ENCODE data around the gene SCUBE3.

The SCUBE3 gene

DNA sequence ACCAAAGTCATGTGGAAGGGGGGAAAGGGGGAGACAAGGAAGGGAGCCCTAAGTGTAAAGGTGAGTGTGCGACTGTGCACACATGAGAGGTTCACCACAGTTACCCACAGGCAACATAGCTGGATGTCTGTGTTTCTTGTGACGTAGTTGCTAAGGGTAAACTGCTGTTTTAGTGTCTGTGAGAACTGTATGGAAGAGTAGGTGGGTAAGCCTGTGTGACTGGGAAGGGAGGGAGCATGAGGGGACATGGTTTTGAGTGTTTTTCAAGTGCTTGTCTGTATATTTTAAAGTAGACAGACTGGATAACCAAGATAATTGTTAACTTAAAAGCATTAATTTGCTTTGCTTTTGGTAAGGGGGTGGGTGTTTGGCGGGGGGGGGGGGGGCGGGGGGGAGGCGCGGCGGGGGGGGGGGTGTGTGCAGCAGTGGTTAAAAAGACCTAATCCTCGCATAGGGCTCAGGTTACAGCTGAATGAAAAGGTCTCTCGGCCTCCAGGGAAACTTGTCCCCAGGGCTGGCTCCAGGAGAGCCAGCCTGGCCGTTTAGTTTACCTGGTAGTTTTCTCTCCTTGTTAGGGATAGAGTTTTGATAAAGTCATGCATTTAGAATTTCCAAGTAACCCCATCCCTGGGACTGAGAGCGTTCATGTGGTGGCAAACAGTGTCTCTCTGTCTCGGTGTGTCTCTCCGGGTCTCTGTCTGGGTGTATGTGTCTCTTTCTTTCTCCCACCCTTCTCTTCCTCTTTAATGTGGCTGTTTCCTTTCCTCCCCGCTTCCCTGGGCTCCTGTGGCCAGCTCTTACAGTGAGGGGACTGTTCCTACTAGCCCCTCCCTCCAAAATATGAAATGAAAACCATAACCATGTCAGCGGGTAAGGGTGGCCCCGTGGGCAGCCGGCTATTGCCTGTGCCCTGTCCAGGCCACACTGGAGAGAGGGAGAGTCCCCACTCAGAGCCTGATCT is 3.4 kb downstream of the SCUBE3 start:
- no peak for DNase-seq (ENCODE audit: extremely low spot score)
- no peak for TF ChIP-seq CTCF (IDR thresholded peaks at IDR 0.05; ENCODE audit: control extremely low read depth, extremely low read depth, low read depth, missing control alignments)
- CTCF ChIA-PET: interaction anchor here (3.4 to 5.1 kb wide), 3 partner anchors 11 to 23 kb away, joined by 23 to 43 read pairs (median 23); no protein-coding TSS in a partner anchor
- POLR2A ChIA-PET: no interaction called here

DNA sequence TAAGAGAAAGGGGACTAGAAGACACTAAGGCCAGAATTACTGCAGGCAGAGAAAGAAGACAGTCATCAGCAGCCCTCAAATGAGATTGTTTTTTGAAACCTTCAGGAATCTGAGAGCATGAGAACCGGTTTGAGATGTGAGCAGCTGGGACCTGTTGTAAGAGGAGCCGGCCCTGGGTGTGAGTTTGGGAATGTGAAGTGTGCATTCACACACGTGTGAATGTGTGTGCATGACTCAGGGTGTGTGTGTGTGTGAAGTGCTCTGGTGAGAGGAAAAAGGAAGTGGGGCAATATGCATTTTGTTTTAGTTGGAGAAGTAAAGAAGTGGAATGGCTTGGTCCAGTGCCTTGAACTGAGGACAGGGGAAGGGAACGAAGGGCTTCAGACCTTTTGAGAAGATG is 4.3 kb downstream of the SCUBE3 start:
- no peak for TF ChIP-seq CTCF (IDR thresholded peaks at IDR 0.05; ENCODE audit: control extremely low read depth, extremely low read depth, low read depth, missing control alignments)
- ChIA-PET POLR2A (no interaction called here), CTCF (interaction anchor here (5.1 to 7.1 kb wide), 2 partner anchors 11 to 22 kb away, joined by 43 read pairs; no protein-coding TSS in a partner anchor)
- DNase-seq (ENCODE audit: extremely low spot score): no peak

GRCh38 chr6:35218456-35218855 is 4.7 kb downstream of the SCUBE3 start:
- DNase-seq (ENCODE audit: extremely low spot score): no peak
- TF ChIP-seq CTCF (IDR thresholded peaks at IDR 0.05; ENCODE audit: control extremely low read depth, extremely low read depth, low read depth, missing control alignments): no peak
- CTCF ChIA-PET: interaction anchor here (5.1 to 7.1 kb wide), 2 partner anchors 12 to 21 kb away, joined by 43 read pairs; no protein-coding TSS in a partner anchor
- POLR2A ChIA-PET: no interaction called here

DNA sequence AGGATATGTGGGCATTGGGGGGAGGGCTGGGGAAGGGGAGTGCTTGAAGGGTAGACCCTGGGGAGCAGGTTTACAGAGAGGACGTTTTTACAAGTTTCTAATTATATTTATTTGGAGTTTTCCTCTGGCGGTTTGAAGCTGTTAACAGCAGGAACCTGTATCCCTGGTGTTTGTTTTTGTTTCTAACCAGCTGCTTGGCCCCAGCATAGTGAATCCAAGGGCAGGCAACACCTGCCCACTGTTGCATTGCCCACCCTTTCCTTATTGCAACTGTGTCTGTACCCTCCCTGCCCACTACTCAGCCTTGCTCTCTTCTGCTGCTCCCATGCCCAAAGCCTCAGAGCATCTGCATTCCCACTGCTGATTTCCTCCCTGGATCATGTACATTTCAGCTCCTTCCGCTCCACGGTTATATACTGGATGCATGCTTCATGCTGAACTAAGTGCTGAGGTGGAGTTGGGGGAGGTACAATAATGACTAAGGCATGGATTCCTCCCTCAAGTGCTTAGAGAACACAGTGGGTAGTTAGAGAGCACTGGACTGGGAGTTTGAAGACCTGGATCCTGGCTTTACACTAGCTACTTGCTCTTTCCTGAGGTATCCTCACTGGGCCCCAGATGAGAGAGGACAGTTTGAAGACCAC is 6.0 kb downstream of the SCUBE3 start:
- POLR2A ChIA-PET: no interaction called here
- DNase-seq (ENCODE audit: extremely low spot score): no peak
- CTCF ChIA-PET: interaction anchor here (0.9 to 7.1 kb wide), 4 partner anchors 11 to 21 kb away, joined by 3 to 43 read pairs (median 29); no protein-coding TSS in a partner anchor

DNA sequence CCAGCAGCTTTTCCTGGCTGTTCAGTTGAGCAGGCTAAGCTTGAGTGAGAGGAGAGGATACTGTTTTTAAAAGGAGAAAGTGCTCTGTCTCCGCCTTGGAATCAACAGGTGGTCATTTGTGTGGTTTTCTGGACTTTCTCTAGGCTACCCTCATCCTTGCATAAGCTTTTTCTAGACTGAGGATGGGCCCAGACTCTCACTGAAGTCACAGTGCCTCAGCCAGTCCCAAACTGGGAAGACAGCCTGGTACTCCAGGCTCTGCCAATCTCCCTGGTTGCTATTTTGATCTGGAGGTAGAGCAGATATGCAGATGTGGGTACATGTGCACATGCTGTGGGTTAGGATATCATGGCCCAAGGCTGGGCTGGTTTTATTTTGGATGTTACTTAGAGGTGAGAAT is 7.0 kb downstream of the SCUBE3 start:
- ChIA-PET POLR2A (no interaction called here), CTCF (interaction anchor here (0.9 to 7.1 kb wide), 5 partner anchors 10 to 22 kb away, joined by 3 to 43 read pairs (median 15); no protein-coding TSS in a partner anchor)
- no peak for TF ChIP-seq CTCF (IDR thresholded peaks at IDR 0.05; ENCODE audit: control extremely low read depth, extremely low read depth, low read depth, missing control alignments)
- no peak for DNase-seq (ENCODE audit: extremely low spot score)

More for the DNA sequence above, 6.0 kb downstream of the SCUBE3 start:
- TF ChIP-seq CTCF (IDR thresholded peaks at IDR 0.05; ENCODE audit: control extremely low read depth, extremely low read depth, low read depth, missing control alignments): no peak

DNA sequence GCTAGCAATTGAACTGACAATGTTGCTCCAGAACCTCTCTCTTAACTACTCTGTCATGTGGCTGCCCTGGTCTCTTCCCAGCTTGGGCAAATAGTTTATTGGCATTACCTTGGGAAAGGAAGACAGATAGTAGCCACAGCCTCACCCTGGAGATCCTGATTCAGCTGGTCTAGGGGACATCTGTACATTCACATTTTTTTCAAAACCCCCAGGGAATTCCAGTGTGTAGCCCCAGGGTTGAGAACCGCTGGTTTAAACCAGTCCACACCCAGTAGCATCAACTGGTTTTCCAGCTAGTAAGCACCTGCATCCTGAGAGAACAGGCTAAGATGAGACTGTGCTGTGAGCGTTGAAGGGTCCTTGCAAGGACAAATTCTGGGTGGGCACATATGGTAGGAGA is 9.6 kb downstream of the SCUBE3 start:
- TF ChIP-seq CTCF (IDR thresholded peaks at IDR 0.05; ENCODE audit: control extremely low read depth, extremely low read depth, low read depth, missing control alignments): no peak
- ChIA-PET CTCF (interaction anchor here (1.1 to 10.8 kb wide), 5 partner anchors 17 to 251 kb away, joined by 3 to 91 read pairs (median 4); no protein-coding TSS in a partner anchor), POLR2A (no interaction called here)
- no peak for DNase-seq (ENCODE audit: extremely low spot score)

Measured in GM10248 (cell line).